Activated gamma-delta T cell treated with anti-CD3 and anti-CD28 coated beads, Interleukin-2, amount 50 U/mL, for 16 hours (primary cell): Measurements from ENCODE around the gene COX4I2.

Source experiments
- DNase-seq: peaks from one replicate; pipeline ENCODE4 v3.0.0-alpha.2; 2020; ENCODE audit warnings: low read depth

COX4I2 gene

GRCh38 chr20:31677553-31678260 is 40.0 kb downstream of the COX4I2 start:
- no peak for DNase-seq

- no peak for DNase-seq
Measured at GRCh38 chr20:31678389-31679356, 41.0 kb downstream of the COX4I2 start.

GRCh38 chr20:31679357-31680285 is 41.9 kb downstream of the COX4I2 start:
- no peak for DNase-seq

- no peak for DNase-seq
Measured at GRCh38 chr20:31680286-31681127, 42.8 kb downstream of the COX4I2 start.

GRCh38 chr20:31681128-31681727 is 43.5 kb downstream of the COX4I2 start:
- DNase-seq: no peak

- DNase-seq: no peak
Measured at GRCh38 chr20:31681769-31682168, 44.1 kb downstream of the COX4I2 start.

- no peak for DNase-seq
Measured at GRCh38 chr20:31682352-31682751, 44.6 kb downstream of the COX4I2 start.

GRCh38 chr20:31682927-31683326 is 45.2 kb downstream of the COX4I2 start:
- DNase-seq: no peak

GRCh38 chr20:31684153-31685015 is 46.7 kb downstream of the COX4I2 start:
- no peak for DNase-seq

GRCh38 chr20:31685853-31686643 is 48.3 kb downstream of the COX4I2 start:
- no peak for DNase-seq

GRCh38 chr20:31687777-31688176 is 50.1 kb downstream of the COX4I2 start:
- DNase-seq: no peak

- DNase-seq: no peak
Measured at GRCh38 chr20:31689141-31689540, 51.4 kb downstream of the COX4I2 start.

- DNase-seq: no peak
Measured at GRCh38 chr20:31690124-31690666, 52.5 kb downstream of the COX4I2 start.

GRCh38 chr20:31691646-31692275 is 54.0 kb downstream of the COX4I2 start:
- DNase-seq: no peak

GRCh38 chr20:31693402-31693801 is 55.7 kb downstream of the COX4I2 start:
- no peak for DNase-seq

- DNase-seq: no peak
Measured at GRCh38 chr20:31693987-31694661, 56.4 kb downstream of the COX4I2 start.
